ENCODE data around the gene FOXC1. TPM values are rescaled to one million over a fixed set of nuclear protein-coding genes. Genes with fewer than 3 reads are reported as not detected.

The FOXC1 gene
- polyA plus RNA-seq, 1 of the 3 experiments (the other 2 are of a cell fraction), result 4.3 TPM

GRCh38 chr6:1587977-1588376 is 21.7 kb upstream of the FOXC1 start:
- no peaks in the 10 kb centered on the region for H3K9me2 ChIP-seq
- H3K9me3 ChIP-seq, result no peaks in the 10 kb centered on the region
- no peak overlapping the region for H3K4me2 ChIP-seq
- no peaks in the 10 kb centered on the region for H3K4me1 ChIP-seq (ENCODE audit: control insufficient read depth in 1 of 2, insufficient read depth in 2 of 2, low read depth in 1 of 2, low read length in 1 of 2)
- H4K20me1 ChIP-seq (ENCODE audit: insufficient read depth), result no peaks in the 10 kb centered on the region
- DNase-seq, result no peak
- WGBS (ENCODE audit: low lambda C conversion rate), result 25% methylated on average over 12 of the region's 12 CpGs
- peaks cover 65% of the 10 kb centered on the region for H3K27me3 ChIP-seq (ENCODE audit: insufficient read depth)
- H3K4me3 ChIP-seq (ENCODE audit: low read depth in 2 of 2, low read length in 1 of 2), result no peak overlapping the region
- TF ChIP-seq NFIC (IDR thresholded peaks at IDR 0.05; ENCODE audit: borderline replicate concordance), result no peak
- no peak for TF ChIP-seq YY1 (IDR thresholded peaks at IDR 0.05; ENCODE audit: low read depth)
- no peak for TF ChIP-seq EZH2phosphoT487 (IDR thresholded peaks at IDR 0.05; ENCODE audit: borderline replicate concordance, low read depth)
- TF ChIP-seq EP300 (IDR thresholded peaks at IDR 0.05; ENCODE audit: borderline replicate concordance in 1 of 2, low read depth in 1 of 2, low read length in 1 of 2), result no peak
- TF ChIP-seq PBX3 (IDR thresholded peaks at IDR 0.05), result no peak
- TF ChIP-seq MAX (IDR thresholded peaks at IDR 0.05; ENCODE audit: low read depth), result no peak
- TF ChIP-seq SMC3 (IDR thresholded peaks at IDR 0.05; ENCODE audit: low read depth, low read length), result no peak
- TF ChIP-seq MXI1 (IDR thresholded peaks at IDR 0.05; ENCODE audit: low read depth, low read length), result no peak
- no peak for TF ChIP-seq TEAD4 (IDR thresholded peaks at IDR 0.05; ENCODE audit: borderline replicate concordance, insufficient read depth)
- no peak for TF ChIP-seq MEF2A (IDR thresholded peaks at IDR 0.05; ENCODE audit: borderline replicate concordance, low read depth)
- no peak for TF ChIP-seq NRF1 (IDR thresholded peaks at IDR 0.05; ENCODE audit: low read depth, low read length)
- no peak for TF ChIP-seq FOSL2 (IDR thresholded peaks at IDR 0.05; ENCODE audit: borderline replicate concordance, low read depth)
- no peak for TF ChIP-seq ZBTB33 (IDR thresholded peaks at IDR 0.05; ENCODE audit: borderline replicate concordance, low read depth)
- no peak for TF ChIP-seq CHD2 (IDR thresholded peaks at IDR 0.05; ENCODE audit: low read length, partially characterized antibody)
- TF ChIP-seq ELF1 (IDR thresholded peaks at IDR 0.05), result no peak
- TF ChIP-seq RAD21 (IDR thresholded peaks at IDR 0.05; ENCODE audit: low read length), result no peak
- no peaks in the 10 kb centered on the region for H3F3A ChIP-seq (replicated peaks; ENCODE audit: insufficient read depth)
- H2AFZ ChIP-seq (ENCODE audit: low read depth), result no peak overlapping the region
- H3K36me3 ChIP-seq (replicated peaks in 1 of 2; ENCODE audit: control insufficient read depth in 1 of 2, insufficient read depth in 2 of 2, low read length in 1 of 2), result no peaks in the 10 kb centered on the region
- H3K27ac ChIP-seq (ENCODE audit: low read depth in 2 of 2, low read length in 1 of 2), result no peak overlapping the region
- H3K79me2 ChIP-seq (ENCODE audit: insufficient read depth), result no peaks in the 10 kb centered on the region
- ChIA-PET POLR2A (no interaction called here), CTCF (interaction anchor here (1.7 kb wide), 1 partner anchor 8 kb away, joined by 8 read pairs; no protein-coding TSS in a partner anchor)
- H3K9ac ChIP-seq, result no peak overlapping the region

GRCh38 chr6:1589208-1589607 is 20.5 kb upstream of the FOXC1 start:
- POLR2A ChIA-PET, result no interaction called here

More at GRCh38 chr6:1589208-1589607, 20.5 kb upstream of the FOXC1 start:
- no peaks in the 10 kb centered on the region; a peak in 1 of 4 replicates for H3K4me1 ChIP-seq (ENCODE audit: control insufficient read depth in 1 of 2, insufficient read depth in 2 of 2, low read depth in 1 of 2, low read length in 1 of 2)
- no peak overlapping the region for H3K9ac ChIP-seq
- no peaks in the 10 kb centered on the region for H3K9me3 ChIP-seq
- no peaks in the 10 kb centered on the region for H3K9me2 ChIP-seq
- H3K4me3 ChIP-seq (ENCODE audit: low read depth in 2 of 2, low read length in 1 of 2), result no peak overlapping the region
- TF ChIP-seq EZH2phosphoT487 (IDR thresholded peaks at IDR 0.05; ENCODE audit: borderline replicate concordance, low read depth) (no peak), CHD2 (IDR thresholded peaks at IDR 0.05; ENCODE audit: low read length, partially characterized antibody) (no peak), RXRA (IDR thresholded peaks at IDR 0.05; ENCODE audit: borderline replicate concordance, low read depth) (no peak), EP300 (IDR thresholded peaks at IDR 0.05; ENCODE audit: borderline replicate concordance in 1 of 2, low read depth in 1 of 2, low read length in 1 of 2) (no peak), NRF1 (IDR thresholded peaks at IDR 0.05; ENCODE audit: low read depth, low read length) (no peak), GABPA (IDR thresholded peaks at IDR 0.05; ENCODE audit: low read depth) (no peak), USF1 (IDR thresholded peaks at IDR 0.05; ENCODE audit: borderline replicate concordance, low read depth) (no peak), RAD21 (IDR thresholded peaks at IDR 0.05; ENCODE audit: low read length) (no peak), GATA2 (CRISPR knock-in tag; IDR thresholded peaks at IDR 0.05) (no peak), IRF3 (IDR thresholded peaks at IDR 0.05; ENCODE audit: low read depth, low read length) (no peak), USF2 (IDR thresholded peaks at IDR 0.05; ENCODE audit: borderline replicate concordance, low read depth, low read length) (no peak)
- no peaks in the 10 kb centered on the region for H3F3A ChIP-seq (replicated peaks; ENCODE audit: insufficient read depth)
- WGBS (ENCODE audit: low lambda C conversion rate), result 53% methylated on average over 6 of the region's 6 CpGs
- H3K4me2 ChIP-seq, result no peak overlapping the region
- no peak overlapping the region for H3K27ac ChIP-seq (ENCODE audit: low read depth in 2 of 2, low read length in 1 of 2)
- H3K79me2 ChIP-seq (ENCODE audit: insufficient read depth), result no peaks in the 10 kb centered on the region
- CTCF ChIA-PET, result no interaction called here
- no peaks in the 10 kb centered on the region for H4K20me1 ChIP-seq (ENCODE audit: insufficient read depth)
- no peaks in the 10 kb centered on the region for H3K36me3 ChIP-seq (replicated peaks in 1 of 2; ENCODE audit: control insufficient read depth in 1 of 2, insufficient read depth in 2 of 2, low read length in 1 of 2)
- no peak overlapping the region for H2AFZ ChIP-seq (ENCODE audit: low read depth)
- peaks cover 74% of the 10 kb centered on the region for H3K27me3 ChIP-seq (ENCODE audit: insufficient read depth)
- no peak for DNase-seq

All from SK-N-SH (cell line).